GM23338 (cell line): ENCODE data around the gene HES4. TPM values are rescaled to one million over a fixed set of nuclear protein-coding genes. Genes with fewer than 3 reads are reported as not detected.

Experiments
- ATAC-seq: fragments of 200-7000 bp; cut with Tn5 transposase; 3 replicates; pipeline ENCODE4 v1.9.1; 2020
- DNase-seq: peaks from one replicate; pipeline ENCODE4 v3.0.0-alpha.2; 2015; ENCODE audit warnings: low spot score
- H2AFZ ChIP-seq: fragments of 200-600 bp; sonication (generic); 2 replicates; pipeline ENCODE4 v1.8.0; 2016; ENCODE audit warnings: antibody characterized with exemption, mild to moderate bottlenecking, moderate library complexity
- H3F3A ChIP-seq: fragments of 200-600 bp; sonication (generic); replicated peaks from 2 replicates; pipeline ENCODE4 v1.8.0; 2017; ENCODE audit warnings: antibody characterized with exemption, mixed run types, low read depth
- H3K27ac ChIP-seq: fragments of 200-600 bp; sonication (generic); 2 replicates; pipeline ENCODE4 v1.6.1; 2016; ENCODE audit warnings: low read depth
- H3K27me3 ChIP-seq: fragments of 200-600 bp; sonication (generic); 2 replicates; pipeline ENCODE4 v1.8.0; 2016; ENCODE audit warnings: mild to moderate bottlenecking, mixed run types, moderate library complexity; ENCODE audit not compliant: insufficient read depth
- H3K36me3 ChIP-seq: fragments of 200-600 bp; sonication (generic); 2 replicates; pipeline ENCODE4 v1.8.0; 2016; ENCODE audit warnings: mild to moderate bottlenecking; ENCODE audit not compliant: insufficient read depth
- H3K4me1 ChIP-seq: fragments of 200-600 bp; sonication (generic); 2 replicates; pipeline ENCODE4 v1.8.0; 2016; ENCODE audit warnings: mild to moderate bottlenecking, moderate library complexity; ENCODE audit not compliant: insufficient read depth
- H3K4me2 ChIP-seq: fragments of 200-600 bp; sonication (generic); 2 replicates; pipeline ENCODE4 v1.7.1; 2017; ENCODE audit warnings: mixed run types
- H3K4me3 ChIP-seq: fragments of 200-600 bp; sonication (generic); 2 replicates; pipeline ENCODE4 v1.6.1; 2016; ENCODE audit warnings: mixed run types
- H3K79me2 ChIP-seq: fragments of 200-600 bp; sonication (generic); replicated peaks from 2 replicates; pipeline ENCODE4 v1.8.0; 2017; ENCODE audit warnings: mild to moderate bottlenecking; ENCODE audit not compliant: insufficient read depth
- H3K9me2 ChIP-seq: fragments of 200-600 bp; sonication (generic); 2 replicates; pipeline ENCODE4 v1.8.0; 2017; ENCODE audit not compliant: insufficient read depth
- H4K20me1 ChIP-seq: fragments of 200-600 bp; sonication (generic); replicated peaks from 2 replicates; pipeline ENCODE4 v1.8.0; 2017; ENCODE audit warnings: mild to moderate bottlenecking; ENCODE audit not compliant: insufficient read depth
- H3K27ac Mint-ChIP-seq: 2 replicates; pipeline ENCODE4 v1.8.0; 2020; ENCODE audit warnings: inconsistent platforms, mild to moderate bottlenecking, moderate library complexity, mixed read lengths
- H3K27me3 Mint-ChIP-seq: 3 replicates; pipeline ENCODE4 v1.8.0; 2022; ENCODE audit warnings: low read depth, mild to moderate bottlenecking, moderate library complexity, mixed read lengths, inconsistent platforms; ENCODE audit not compliant: insufficient read depth, poor library complexity
- H3K36me3 Mint-ChIP-seq: 3 replicates; pipeline ENCODE4 v1.8.0; 2021; ENCODE audit warnings: low read depth, mild to moderate bottlenecking, inconsistent platforms, moderate library complexity, mixed read lengths
- H3K4me1 Mint-ChIP-seq: 3 replicates; pipeline ENCODE4 v1.8.0; 2020; ENCODE audit warnings: mild to moderate bottlenecking, inconsistent platforms, mixed read lengths
- H3K4me3 Mint-ChIP-seq: 3 replicates; pipeline ENCODE4 v1.8.0; 2021; ENCODE audit warnings: moderate library complexity, mild to moderate bottlenecking, inconsistent platforms, mixed read lengths
- H3K9me3 Mint-ChIP-seq: 3 replicates; pipeline ENCODE4 v1.8.0; 2020; ENCODE audit warnings: moderate library complexity, mild to moderate bottlenecking, inconsistent platforms, mixed read lengths
- CREB1 ChIP-seq: fragments of 250-450 bp; sonication (Bioruptor Pico); IDR thresholded peaks from 2 replicates; pipeline ENCODE4 v1.5.0; 2020; ENCODE audit warnings: low read depth, mild to moderate bottlenecking, moderate library complexity
- EZH2 ChIP-seq: fragments of 200-600 bp; sonication (generic); IDR thresholded peaks from one replicate; pipeline ENCODE4 v1.8.0; 2017; ENCODE audit warnings: antibody characterized with exemption, mild to moderate bottlenecking, low read depth; ENCODE audit not compliant: unreplicated experiment
- EZH2phosphoT487 ChIP-seq: fragments of 200-600 bp; sonication (generic); IDR thresholded peaks from one replicate; pipeline ENCODE4 v1.8.1; 2018; ENCODE audit warnings: antibody characterized with exemption; ENCODE audit not compliant: unreplicated experiment
- JUNB ChIP-seq: IDR thresholded peaks from one replicate; pipeline ENCODE4 v1.6.1; 2016; ENCODE audit warnings: antibody characterized with exemption; ENCODE audit not compliant: unreplicated experiment
- NANOG ChIP-seq: IDR thresholded peaks from 2 replicates; pipeline ENCODE4 v1.6.1; 2016; ENCODE audit warnings: antibody characterized with exemption, borderline replicate concordance
- POLR2AphosphoS5 ChIP-seq: IDR thresholded peaks from 2 replicates; pipeline ENCODE4 v1.6.1; 2016; ENCODE audit warnings: antibody characterized with exemption, low read depth
- STAT1 ChIP-seq: IDR thresholded peaks from one replicate; pipeline ENCODE4 v1.6.1; 2016; ENCODE audit warnings: antibody characterized with exemption; ENCODE audit not compliant: unreplicated experiment
- ZNF114 ChIP-seq: fragments of 250-450 bp; sonication (Bioruptor Pico); IDR thresholded peaks from 2 replicates; pipeline ENCODE4 v1.5.0; 2020; ENCODE audit warnings: mild to moderate bottlenecking, moderate library complexity
- ZNF331 ChIP-seq: fragments of 250-450 bp; sonication (Bioruptor Pico); IDR thresholded peaks from 2 replicates; pipeline ENCODE4 v1.5.0; 2020; ENCODE audit warnings: low read depth, mild to moderate bottlenecking, moderate library complexity
- polyA plus RNA-seq: library from polyadenylated mRNA; unstranded; fragments of >200 nt; fragmentation: Nextera tagmentation; extraction: Ambion mirVana; gene quantifications from 2 replicates; pipeline ENCODE4 v1.2.1, GENCODE V29; 2016
- total RNA-seq: library from RNA; depleted of rRNA; stranded (reverse); fragments of >200 nt; shearing (Covaris generic); gene quantifications from 2 replicates; pipeline ENCODE4 v1.2.3, GENCODE V29; 2014
- TF ChIP-seq, protein P1 (sequence below): IDR thresholded peaks from 2 replicates; pipeline ENCODE4 v1.6.1; 2016; ENCODE audit warnings: antibody characterized with exemption
- TF ChIP-seq, protein P2 (sequence below): IDR thresholded peaks from one replicate; pipeline ENCODE4 v1.6.1; 2018; ENCODE audit warnings: antibody characterized with exemption; ENCODE audit not compliant: unreplicated experiment
- TF ChIP-seq, protein P3 (sequence below), 2 experiments: fragments of 200-600 bp in 1 of 2; sonication (generic) in 1 of 2; conservative IDR thresholded peaks; 2 replicates each; pipeline versions ENCODE4 v1.5.1 to v1.6.1; 2016 to 2017; ENCODE audit warnings: antibody characterized with exemption in 2 of 2, low read depth in 2 of 2, mild to moderate bottlenecking in 2 of 2, moderate library complexity in 1 of 2
- TF ChIP-seq, protein P4 (sequence below): fragments of 250-450 bp; sonication (Bioruptor Pico); IDR thresholded peaks from 2 replicates; pipeline ENCODE4 v1.5.0; 2020; ENCODE audit warnings: mild to moderate bottlenecking, moderate library complexity

HES4 gene
- total and polyA plus RNA-seq, 2 experiments from 2014 or later: 2.3 to 6.7 TPM

DNA sequence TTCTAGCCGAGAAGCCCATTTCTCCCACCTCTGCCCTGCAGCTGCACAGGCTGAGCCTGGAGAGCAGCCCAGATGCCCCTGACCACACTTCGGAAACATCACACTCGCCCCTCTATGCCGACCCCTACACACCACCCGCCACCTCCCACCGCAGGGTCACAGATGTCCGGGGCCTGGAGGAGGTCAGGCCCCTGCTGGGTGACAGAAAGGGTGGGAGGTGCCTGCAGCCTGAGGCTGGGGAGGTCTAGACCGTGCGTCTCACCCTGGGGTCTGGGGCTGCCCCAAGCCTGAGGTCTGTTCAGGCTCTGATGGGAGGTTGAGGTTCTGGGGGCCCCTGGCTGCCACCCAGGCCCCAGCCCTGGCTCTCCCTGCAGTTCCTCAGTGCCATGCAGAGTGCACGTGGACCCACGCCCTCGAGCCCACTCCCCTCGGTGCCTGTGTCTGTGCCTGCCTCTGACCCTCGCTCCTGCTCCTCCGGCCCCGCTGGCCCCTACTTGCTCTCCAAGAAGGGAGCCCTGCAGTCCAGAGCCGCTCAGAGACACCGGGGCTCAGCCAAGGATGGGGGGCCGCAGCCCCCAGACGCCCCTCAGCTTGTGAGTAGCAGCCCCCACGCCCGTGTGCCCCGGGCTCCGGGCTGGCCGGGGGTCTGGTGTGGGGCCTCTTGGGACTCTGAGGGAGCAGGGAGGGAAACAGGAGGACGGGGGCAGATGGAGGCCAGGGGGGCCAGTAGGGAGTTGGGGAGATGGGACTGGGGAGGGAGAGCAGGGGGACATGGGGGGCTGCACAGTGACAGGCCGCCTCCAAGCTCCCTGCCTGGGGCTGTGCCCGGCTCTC is 26.2 kb downstream of the HES4 start:
- no peak overlapping the region for H3K4me2 ChIP-seq
- no peak overlapping the region for H3K4me3 ChIP-seq
- Mint-ChIP-seq H3K4me3 (no peak overlapping the region), H3K36me3 (peaks cover 5% of the 10 kb centered on the region), H3K27me3 (peaks cover 30% of the 10 kb centered on the region), H3K9me3 (peaks cover 5% of the 10 kb centered on the region), H3K27ac (no peak overlapping the region), H3K4me1 (peaks cover 4% of the 10 kb centered on the region)
- 0 out of 2 replicates have a peak, but pooled peaks cover 2% of the 10 kb centered on the region for H4K20me1 ChIP-seq
- DNase-seq: no peak
- H3K79me2 ChIP-seq: no peaks in the 10 kb centered on the region
- H3K36me3 ChIP-seq: no peaks in the 10 kb centered on the region
- no peak for TF ChIP-seq EZH2
- no peak for TF ChIP-seq CREB1 (CRISPR knock-in tag)
- TF ChIP-seq POLR2AphosphoS5: no peak
- TF ChIP-seq EZH2phosphoT487: no peak
- no peak for TF ChIP-seq STAT1
- TF ChIP-seq, protein P1, sequence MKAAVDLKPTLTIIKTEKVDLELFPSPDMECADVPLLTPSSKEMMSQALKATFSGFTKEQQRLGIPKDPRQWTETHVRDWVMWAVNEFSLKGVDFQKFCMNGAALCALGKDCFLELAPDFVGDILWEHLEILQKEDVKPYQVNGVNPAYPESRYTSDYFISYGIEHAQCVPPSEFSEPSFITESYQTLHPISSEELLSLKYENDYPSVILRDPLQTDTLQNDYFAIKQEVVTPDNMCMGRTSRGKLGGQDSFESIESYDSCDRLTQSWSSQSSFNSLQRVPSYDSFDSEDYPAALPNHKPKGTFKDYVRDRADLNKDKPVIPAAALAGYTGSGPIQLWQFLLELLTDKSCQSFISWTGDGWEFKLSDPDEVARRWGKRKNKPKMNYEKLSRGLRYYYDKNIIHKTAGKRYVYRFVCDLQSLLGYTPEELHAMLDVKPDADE: no peak
- TF ChIP-seq, protein P2, sequence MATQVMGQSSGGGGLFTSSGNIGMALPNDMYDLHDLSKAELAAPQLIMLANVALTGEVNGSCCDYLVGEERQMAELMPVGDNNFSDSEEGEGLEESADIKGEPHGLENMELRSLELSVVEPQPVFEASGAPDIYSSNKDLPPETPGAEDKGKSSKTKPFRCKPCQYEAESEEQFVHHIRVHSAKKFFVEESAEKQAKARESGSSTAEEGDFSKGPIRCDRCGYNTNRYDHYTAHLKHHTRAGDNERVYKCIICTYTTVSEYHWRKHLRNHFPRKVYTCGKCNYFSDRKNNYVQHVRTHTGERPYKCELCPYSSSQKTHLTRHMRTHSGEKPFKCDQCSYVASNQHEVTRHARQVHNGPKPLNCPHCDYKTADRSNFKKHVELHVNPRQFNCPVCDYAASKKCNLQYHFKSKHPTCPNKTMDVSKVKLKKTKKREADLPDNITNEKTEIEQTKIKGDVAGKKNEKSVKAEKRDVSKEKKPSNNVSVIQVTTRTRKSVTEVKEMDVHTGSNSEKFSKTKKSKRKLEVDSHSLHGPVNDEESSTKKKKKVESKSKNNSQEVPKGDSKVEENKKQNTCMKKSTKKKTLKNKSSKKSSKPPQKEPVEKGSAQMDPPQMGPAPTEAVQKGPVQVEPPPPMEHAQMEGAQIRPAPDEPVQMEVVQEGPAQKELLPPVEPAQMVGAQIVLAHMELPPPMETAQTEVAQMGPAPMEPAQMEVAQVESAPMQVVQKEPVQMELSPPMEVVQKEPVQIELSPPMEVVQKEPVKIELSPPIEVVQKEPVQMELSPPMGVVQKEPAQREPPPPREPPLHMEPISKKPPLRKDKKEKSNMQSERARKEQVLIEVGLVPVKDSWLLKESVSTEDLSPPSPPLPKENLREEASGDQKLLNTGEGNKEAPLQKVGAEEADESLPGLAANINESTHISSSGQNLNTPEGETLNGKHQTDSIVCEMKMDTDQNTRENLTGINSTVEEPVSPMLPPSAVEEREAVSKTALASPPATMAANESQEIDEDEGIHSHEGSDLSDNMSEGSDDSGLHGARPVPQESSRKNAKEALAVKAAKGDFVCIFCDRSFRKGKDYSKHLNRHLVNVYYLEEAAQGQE: no peak
- no peak for TF ChIP-seq JUNB
- no peak for TF ChIP-seq ZNF331 (CRISPR knock-in tag)
- TF ChIP-seq, protein P3, sequence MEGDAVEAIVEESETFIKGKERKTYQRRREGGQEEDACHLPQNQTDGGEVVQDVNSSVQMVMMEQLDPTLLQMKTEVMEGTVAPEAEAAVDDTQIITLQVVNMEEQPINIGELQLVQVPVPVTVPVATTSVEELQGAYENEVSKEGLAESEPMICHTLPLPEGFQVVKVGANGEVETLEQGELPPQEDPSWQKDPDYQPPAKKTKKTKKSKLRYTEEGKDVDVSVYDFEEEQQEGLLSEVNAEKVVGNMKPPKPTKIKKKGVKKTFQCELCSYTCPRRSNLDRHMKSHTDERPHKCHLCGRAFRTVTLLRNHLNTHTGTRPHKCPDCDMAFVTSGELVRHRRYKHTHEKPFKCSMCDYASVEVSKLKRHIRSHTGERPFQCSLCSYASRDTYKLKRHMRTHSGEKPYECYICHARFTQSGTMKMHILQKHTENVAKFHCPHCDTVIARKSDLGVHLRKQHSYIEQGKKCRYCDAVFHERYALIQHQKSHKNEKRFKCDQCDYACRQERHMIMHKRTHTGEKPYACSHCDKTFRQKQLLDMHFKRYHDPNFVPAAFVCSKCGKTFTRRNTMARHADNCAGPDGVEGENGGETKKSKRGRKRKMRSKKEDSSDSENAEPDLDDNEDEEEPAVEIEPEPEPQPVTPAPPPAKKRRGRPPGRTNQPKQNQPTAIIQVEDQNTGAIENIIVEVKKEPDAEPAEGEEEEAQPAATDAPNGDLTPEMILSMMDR (conservative IDR thresholded peaks at IDR 0.05; ENCODE audit: low read depth in 2 of 2): no peak
- TF ChIP-seq NANOG: no peak
- no peak for TF ChIP-seq ZNF114 (CRISPR knock-in tag)
- TF ChIP-seq, protein P4, sequence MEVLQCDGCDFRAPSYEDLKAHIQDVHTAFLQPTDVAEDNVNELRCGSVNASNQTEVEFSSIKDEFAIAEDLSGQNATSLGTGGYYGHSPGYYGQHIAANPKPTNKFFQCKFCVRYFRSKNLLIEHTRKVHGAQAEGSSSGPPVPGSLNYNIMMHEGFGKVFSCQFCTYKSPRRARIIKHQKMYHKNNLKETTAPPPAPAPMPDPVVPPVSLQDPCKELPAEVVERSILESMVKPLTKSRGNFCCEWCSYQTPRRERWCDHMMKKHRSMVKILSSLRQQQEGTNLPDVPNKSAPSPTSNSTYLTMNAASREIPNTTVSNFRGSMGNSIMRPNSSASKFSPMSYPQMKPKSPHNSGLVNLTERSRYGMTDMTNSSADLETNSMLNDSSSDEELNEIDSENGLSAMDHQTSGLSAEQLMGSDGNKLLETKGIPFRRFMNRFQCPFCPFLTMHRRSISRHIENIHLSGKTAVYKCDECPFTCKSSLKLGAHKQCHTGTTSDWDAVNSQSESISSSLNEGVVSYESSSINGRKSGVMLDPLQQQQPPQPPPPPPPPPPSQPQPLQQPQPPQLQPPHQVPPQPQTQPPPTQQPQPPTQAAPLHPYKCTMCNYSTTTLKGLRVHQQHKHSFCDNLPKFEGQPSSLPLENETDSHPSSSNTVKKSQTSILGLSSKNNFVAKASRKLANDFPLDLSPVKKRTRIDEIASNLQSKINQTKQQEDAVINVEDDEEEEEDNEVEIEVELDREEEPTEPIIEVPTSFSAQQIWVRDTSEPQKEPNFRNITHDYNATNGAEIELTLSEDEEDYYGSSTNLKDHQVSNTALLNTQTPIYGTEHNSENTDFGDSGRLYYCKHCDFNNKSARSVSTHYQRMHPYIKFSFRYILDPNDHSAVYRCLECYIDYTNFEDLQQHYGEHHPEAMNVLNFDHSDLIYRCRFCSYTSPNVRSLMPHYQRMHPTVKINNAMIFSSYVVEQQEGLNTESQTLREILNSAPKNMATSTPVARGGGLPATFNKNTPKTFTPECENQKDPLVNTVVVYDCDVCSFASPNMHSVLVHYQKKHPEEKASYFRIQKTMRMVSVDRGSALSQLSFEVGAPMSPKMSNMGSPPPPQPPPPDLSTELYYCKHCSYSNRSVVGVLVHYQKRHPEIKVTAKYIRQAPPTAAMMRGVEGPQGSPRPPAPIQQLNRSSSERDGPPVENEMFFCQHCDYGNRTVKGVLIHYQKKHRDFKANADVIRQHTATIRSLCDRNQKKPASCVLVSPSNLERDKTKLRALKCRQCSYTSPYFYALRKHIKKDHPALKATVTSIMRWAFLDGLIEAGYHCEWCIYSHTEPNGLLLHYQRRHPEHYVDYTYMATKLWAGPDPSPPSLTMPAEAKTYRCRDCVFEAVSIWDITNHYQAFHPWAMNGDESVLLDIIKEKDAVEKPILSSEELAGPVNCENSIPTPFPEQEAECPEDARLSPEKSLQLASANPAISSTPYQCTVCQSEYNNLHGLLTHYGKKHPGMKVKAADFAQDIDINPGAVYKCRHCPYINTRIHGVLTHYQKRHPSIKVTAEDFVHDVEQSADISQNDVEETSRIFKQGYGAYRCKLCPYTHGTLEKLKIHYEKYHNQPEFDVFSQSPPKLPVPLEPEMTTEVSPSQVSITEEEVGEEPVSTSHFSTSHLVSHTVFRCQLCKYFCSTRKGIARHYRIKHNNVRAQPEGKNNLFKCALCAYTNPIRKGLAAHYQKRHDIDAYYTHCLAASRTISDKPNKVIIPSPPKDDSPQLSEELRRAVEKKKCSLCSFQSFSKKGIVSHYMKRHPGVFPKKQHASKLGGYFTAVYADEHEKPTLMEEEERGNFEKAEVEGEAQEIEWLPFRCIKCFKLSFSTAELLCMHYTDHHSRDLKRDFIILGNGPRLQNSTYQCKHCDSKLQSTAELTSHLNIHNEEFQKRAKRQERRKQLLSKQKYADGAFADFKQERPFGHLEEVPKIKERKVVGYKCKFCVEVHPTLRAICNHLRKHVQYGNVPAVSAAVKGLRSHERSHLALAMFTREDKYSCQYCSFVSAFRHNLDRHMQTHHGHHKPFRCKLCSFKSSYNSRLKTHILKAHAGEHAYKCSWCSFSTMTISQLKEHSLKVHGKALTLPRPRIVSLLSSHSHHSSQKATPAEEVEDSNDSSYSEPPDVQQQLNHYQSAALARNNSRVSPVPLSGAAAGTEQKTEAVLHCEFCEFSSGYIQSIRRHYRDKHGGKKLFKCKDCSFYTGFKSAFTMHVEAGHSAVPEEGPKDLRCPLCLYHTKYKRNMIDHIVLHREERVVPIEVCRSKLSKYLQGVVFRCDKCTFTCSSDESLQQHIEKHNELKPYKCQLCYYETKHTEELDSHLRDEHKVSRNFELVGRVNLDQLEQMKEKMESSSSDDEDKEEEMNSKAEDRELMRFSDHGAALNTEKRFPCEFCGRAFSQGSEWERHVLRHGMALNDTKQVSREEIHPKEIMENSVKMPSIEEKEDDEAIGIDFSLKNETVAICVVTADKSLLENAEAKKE (CRISPR knock-in tag): no peak
- no peak overlapping the region for H2AFZ ChIP-seq
- no peak for ATAC-seq
- no peaks in the 10 kb centered on the region for H3K9me2 ChIP-seq
- H3K27me3 ChIP-seq: peaks cover 17% of the 10 kb centered on the region; the same call in 1 of the 2 replicates
- no peaks in the 10 kb centered on the region; the same call in 1 of the 2 replicates for H3K4me1 ChIP-seq
- no peak overlapping the region for H3K27ac ChIP-seq
- H3F3A ChIP-seq: peaks cover 7% of the 10 kb centered on the region
